ENCODE data around the gene GATA3. TPM values are rescaled to one million over a fixed set of nuclear protein-coding genes. Genes with fewer than 3 reads are reported as not detected.

The GATA3 gene
- total RNA-seq, 1 donor from 2014 or later = 2.7 TPM

DNA sequence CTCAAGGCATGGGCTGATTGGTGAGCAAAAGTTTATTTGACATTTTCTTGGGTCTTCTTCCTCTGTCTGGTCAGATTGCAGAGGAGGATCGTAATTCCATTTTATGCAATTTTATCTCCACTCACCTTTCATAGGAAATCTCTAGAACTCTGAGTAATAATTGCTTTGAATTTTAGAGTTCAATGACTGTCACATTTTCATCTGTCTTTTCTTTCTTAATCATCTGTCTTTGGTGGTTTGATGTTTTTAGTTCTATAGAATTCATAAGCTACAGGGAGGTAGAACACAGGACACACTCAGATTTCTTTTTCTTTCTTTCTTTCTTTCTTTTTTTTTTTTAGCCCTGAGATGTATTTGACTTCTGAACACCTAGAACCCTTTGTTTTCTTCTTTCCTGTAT is 11.6 kb downstream of the GATA3 start:
- peaks cover 9% of the 10 kb centered on the region for H3K4me1 Mint-ChIP-seq (ENCODE audit: low read depth)
- no peak overlapping the region for H3K27ac Mint-ChIP-seq
- no peak for DNase-seq (ENCODE audit: low spot score, unreplicated experiment)

DNA sequence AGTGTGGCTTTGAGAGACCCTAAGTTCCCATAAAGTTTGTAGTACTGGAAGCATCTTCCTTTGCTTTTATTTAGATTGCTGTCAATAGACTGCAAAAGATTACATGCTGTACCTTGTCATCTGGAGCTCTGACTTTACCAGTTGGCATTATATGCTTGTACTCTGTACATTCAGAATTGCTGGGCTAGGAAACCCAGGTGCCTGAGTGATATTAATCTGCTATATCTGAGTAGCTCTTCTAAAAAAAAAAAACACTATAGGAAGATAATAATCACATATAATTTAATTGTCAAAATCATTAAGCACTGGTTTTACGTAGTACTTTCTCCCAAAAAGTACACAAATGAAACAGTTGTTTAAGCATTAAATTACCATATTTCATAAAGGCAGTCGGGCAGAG is 12.3 kb downstream of the GATA3 start:
- H3K27ac Mint-ChIP-seq = no peak overlapping the region
- no peak overlapping the region for H3K4me3 Mint-ChIP-seq (ENCODE audit: low read depth)
- H3K9me3 Mint-ChIP-seq (ENCODE audit: low read depth) = no peaks in the 10 kb centered on the region
- H3K4me1 Mint-ChIP-seq (ENCODE audit: low read depth) = peaks cover 9% of the 10 kb centered on the region
- H3K27me3 Mint-ChIP-seq = peaks cover 84% of the 10 kb centered on the region
- DNase-seq (ENCODE audit: low spot score, unreplicated experiment) = no peak
- no peaks in the 10 kb centered on the region for H3K36me3 Mint-ChIP-seq (ENCODE audit: insufficient read depth)
- TF ChIP-seq, protein P1, sequence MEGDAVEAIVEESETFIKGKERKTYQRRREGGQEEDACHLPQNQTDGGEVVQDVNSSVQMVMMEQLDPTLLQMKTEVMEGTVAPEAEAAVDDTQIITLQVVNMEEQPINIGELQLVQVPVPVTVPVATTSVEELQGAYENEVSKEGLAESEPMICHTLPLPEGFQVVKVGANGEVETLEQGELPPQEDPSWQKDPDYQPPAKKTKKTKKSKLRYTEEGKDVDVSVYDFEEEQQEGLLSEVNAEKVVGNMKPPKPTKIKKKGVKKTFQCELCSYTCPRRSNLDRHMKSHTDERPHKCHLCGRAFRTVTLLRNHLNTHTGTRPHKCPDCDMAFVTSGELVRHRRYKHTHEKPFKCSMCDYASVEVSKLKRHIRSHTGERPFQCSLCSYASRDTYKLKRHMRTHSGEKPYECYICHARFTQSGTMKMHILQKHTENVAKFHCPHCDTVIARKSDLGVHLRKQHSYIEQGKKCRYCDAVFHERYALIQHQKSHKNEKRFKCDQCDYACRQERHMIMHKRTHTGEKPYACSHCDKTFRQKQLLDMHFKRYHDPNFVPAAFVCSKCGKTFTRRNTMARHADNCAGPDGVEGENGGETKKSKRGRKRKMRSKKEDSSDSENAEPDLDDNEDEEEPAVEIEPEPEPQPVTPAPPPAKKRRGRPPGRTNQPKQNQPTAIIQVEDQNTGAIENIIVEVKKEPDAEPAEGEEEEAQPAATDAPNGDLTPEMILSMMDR (IDR thresholded peaks at IDR 0.05; ENCODE audit: unreplicated experiment) = no peak

More for the DNA sequence above, 11.6 kb downstream of the GATA3 start:
- Mint-ChIP-seq H3K9me3 (ENCODE audit: low read depth) (no peaks in the 10 kb centered on the region), H3K36me3 (ENCODE audit: insufficient read depth) (no peaks in the 10 kb centered on the region), H3K4me3 (ENCODE audit: low read depth) (no peak overlapping the region), H3K27me3 (peaks cover 83% of the 10 kb centered on the region)
- TF ChIP-seq, protein P1 (IDR thresholded peaks at IDR 0.05; ENCODE audit: unreplicated experiment) = no peak

DNA sequence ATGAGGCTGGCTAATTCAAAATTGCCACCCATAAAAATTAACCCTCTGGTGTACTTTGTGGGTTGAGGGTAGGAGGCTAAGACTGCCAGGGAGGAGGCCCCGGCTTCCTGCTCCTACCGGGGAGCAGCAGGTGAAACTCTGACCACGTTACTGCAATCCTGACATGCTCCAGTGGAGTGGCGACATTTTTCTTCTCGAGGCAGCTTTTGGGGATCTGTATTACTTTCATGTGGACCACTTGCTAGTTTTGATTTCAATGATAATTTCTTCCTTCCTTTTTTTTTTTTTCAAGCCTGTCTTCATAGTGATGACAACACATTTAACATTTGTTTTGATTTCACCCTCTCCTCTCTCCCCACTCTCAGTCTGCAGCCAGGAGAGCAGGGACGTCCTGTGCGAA is 14.6 kb downstream of the GATA3 start:
- H3K9me3 Mint-ChIP-seq (ENCODE audit: low read depth) = no peaks in the 10 kb centered on the region
- H3K4me1 Mint-ChIP-seq (ENCODE audit: low read depth) = no peaks in the 10 kb centered on the region
- H3K36me3 Mint-ChIP-seq (ENCODE audit: insufficient read depth) = peaks cover 1% of the 10 kb centered on the region
- no peak overlapping the region for H3K4me3 Mint-ChIP-seq (ENCODE audit: low read depth)
- TF ChIP-seq, protein P1 (IDR thresholded peaks at IDR 0.05; ENCODE audit: unreplicated experiment) = no peak
- peaks cover 80% of the 10 kb centered on the region for H3K27me3 Mint-ChIP-seq
- no peak for DNase-seq (ENCODE audit: low spot score, unreplicated experiment)
- no peak overlapping the region for H3K27ac Mint-ChIP-seq

DNA sequence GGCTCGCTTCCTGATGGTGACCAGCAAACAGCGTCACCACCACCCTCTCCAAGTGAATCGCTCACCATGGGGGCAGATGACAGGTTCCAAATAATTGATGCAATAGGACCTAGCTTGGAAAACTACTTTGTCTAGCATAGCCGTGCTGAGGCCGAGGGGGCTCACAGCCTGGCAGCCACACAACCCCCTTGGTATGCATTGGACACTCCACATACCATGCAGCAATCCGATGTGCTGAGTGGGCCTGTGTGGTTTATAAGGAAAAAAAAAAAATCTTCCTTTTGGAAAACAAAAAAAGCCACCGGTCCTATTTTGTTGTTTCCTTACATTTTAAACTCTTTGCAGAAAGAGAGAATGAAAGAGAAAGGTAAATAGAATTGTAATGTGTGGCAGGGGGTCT is 15.1 kb downstream of the GATA3 start:
- Mint-ChIP-seq H3K4me1 (ENCODE audit: low read depth) (no peaks in the 10 kb centered on the region), H3K27me3 (peaks cover 79% of the 10 kb centered on the region), H3K27ac (no peak overlapping the region), H3K36me3 (ENCODE audit: insufficient read depth) (peaks cover 1% of the 10 kb centered on the region), H3K9me3 (ENCODE audit: low read depth) (no peaks in the 10 kb centered on the region), H3K4me3 (ENCODE audit: low read depth) (no peak overlapping the region)
- TF ChIP-seq, protein P1 (IDR thresholded peaks at IDR 0.05; ENCODE audit: unreplicated experiment) = no peak
- DNase-seq (ENCODE audit: low spot score, unreplicated experiment) = no peak

DNA sequence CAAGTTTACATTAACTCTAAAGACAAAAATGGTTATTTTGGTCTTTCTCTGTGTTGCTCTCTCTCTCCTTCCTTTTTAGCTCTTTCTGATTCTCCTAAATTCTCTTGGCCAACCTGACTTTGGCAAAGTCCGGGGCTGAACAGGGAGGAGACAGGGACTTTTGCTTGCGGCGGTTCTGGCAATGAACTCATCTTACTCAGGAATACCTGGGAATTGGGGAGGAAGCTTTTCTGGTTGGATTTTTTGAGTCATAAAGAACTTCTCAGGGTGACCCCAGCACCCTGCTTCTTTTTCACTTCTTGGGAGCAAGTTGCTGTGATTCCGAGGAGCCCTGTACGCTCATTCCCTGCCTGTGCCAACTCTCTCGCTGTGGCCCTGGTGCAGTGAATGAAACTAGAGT is 16.0 kb downstream of the GATA3 start:
- TF ChIP-seq, protein P1 (IDR thresholded peaks at IDR 0.05; ENCODE audit: unreplicated experiment) = no peak
- no peak overlapping the region for H3K4me3 Mint-ChIP-seq (ENCODE audit: low read depth)
- DNase-seq (ENCODE audit: low spot score, unreplicated experiment) = no peak
- H3K27me3 Mint-ChIP-seq = peaks cover 83% of the 10 kb centered on the region
- H3K36me3 Mint-ChIP-seq (ENCODE audit: insufficient read depth) = peaks cover 1% of the 10 kb centered on the region
- H3K27ac Mint-ChIP-seq = no peak overlapping the region
- no peaks in the 10 kb centered on the region for H3K4me1 Mint-ChIP-seq (ENCODE audit: low read depth)
- no peaks in the 10 kb centered on the region for H3K9me3 Mint-ChIP-seq (ENCODE audit: low read depth)

Data from progenitor cell of endocrine pancreas (in vitro differentiated cells).